Measurements from ENCODE around the gene NOP53. TPM values are rescaled to one million over a fixed set of nuclear protein-coding genes. Genes with fewer than 3 reads are reported as not detected.
"Not testable (repeated sequence)": the region's sequence is repeated elsewhere in the genome, so short reads cannot be mapped to it uniquely, and the experiment has no call there.

The NOP53 gene
- total RNA-seq, 2 experiments from 2014 or later, result 225 to 227 TPM

GRCh38 chr19:47797996-47798903 lies 52.9 kb downstream of the NOP53 start:
- H3K36me3 Mint-ChIP-seq, result no peaks in the 10 kb centered on the region
- ATAC-seq (no peak), DNase-seq (no peak)
- no peak overlapping the region for H3K27ac Mint-ChIP-seq
- CTCF ChIA-PET, result no interaction called here
- peaks cover 4% of the 10 kb centered on the region for H3K9me3 Mint-ChIP-seq (ENCODE audit: low read depth)
- H3K4me1 Mint-ChIP-seq, result no peaks in the 10 kb centered on the region
- no peaks in the 10 kb centered on the region for H3K27me3 Mint-ChIP-seq
- no peak overlapping the region for H3K4me3 Mint-ChIP-seq

DNA sequence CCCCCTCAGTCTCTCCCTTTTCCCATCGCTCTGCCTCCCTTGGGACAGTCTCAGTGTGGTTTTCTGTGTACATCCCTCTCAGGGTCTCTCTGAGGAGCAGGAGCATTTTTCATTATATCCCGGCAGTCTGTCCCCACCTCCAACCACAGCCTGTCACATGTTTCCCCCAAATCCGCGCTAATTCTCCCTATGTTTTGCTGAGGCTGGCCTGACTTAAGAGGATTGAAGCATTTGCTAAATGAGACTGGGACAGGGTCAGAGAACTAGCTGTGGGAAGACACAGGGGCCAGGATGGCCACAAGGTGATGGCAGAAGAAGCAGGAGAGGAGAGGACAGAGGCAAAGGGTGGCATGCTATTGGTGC lies 53.5 kb downstream of the NOP53 start:
- CTCF ChIA-PET, result no interaction called here
- Mint-ChIP-seq H3K9me3 (ENCODE audit: low read depth) (peaks cover 4% of the 10 kb centered on the region), H3K4me3 (no peak overlapping the region), H3K4me1 (no peaks in the 10 kb centered on the region), H3K27me3 (no peaks in the 10 kb centered on the region), H3K36me3 (no peaks in the 10 kb centered on the region), H3K27ac (no peak overlapping the region)
- no peak for DNase-seq
- ATAC-seq, result no peak

- peaks cover 4% of the 10 kb centered on the region for H3K9me3 Mint-ChIP-seq (ENCODE audit: low read depth)
- DNase-seq (no peak), ATAC-seq (no peak)
- no peak overlapping the region for H3K4me3 Mint-ChIP-seq
- no peaks in the 10 kb centered on the region for H3K4me1 Mint-ChIP-seq
- no peaks in the 10 kb centered on the region for H3K27me3 Mint-ChIP-seq
- H3K36me3 Mint-ChIP-seq, result no peaks in the 10 kb centered on the region
- CTCF ChIA-PET, result interaction anchor here (1.5 kb wide), 1 partner anchor 12 kb away, joined by 5 read pairs; no protein-coding TSS in a partner anchor
- no peak overlapping the region for H3K27ac Mint-ChIP-seq
These were observed 55.9 kb downstream of the NOP53 start for GRCh38 chr19:47801270-47801669.

GRCh38 chr19:47802521-47803043 lies 57.2 kb downstream of the NOP53 start:
- Mint-ChIP-seq H3K4me3 (no peak overlapping the region), H3K27ac (no peak overlapping the region), H3K9me3 (ENCODE audit: low read depth) (peaks cover 4% of the 10 kb centered on the region), H3K4me1 (no peaks in the 10 kb centered on the region), H3K36me3 (no peaks in the 10 kb centered on the region), H3K27me3 (peaks cover 3% of the 10 kb centered on the region)
- CTCF ChIA-PET, result no interaction called here
- no peak for ATAC-seq
- DNase-seq, result no peak

GRCh38 chr19:47803148-47803547 lies 57.8 kb downstream of the NOP53 start:
- H3K27me3 Mint-ChIP-seq; CTCF ChIA-PET; H3K27ac Mint-ChIP-seq; H3K4me3 Mint-ChIP-seq; DNase-seq; ATAC-seq; H3K4me1 Mint-ChIP-seq; H3K9me3 Mint-ChIP-seq (ENCODE audit: low read depth); H3K36me3 Mint-ChIP-seq: not testable (repeated sequence)

DNA sequence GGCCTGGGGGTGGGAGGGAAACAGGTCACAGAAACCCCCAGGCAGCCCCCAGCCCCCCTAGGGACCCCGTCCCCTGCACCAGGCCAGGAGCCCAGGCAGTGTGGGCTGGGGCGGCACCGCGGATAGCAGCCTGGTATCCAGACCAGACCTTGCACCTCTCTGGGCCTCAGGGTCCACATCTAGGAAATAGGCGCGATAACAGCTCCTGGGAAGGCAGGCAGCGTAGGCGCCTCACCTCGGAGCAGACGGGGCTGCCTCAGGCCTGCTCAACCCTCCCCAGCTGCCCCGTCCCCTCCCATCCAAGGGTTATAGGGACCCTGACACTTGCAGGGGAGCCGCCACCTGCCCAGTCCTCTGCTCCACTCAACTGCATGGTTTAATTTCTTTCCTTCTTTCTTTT lies 58.3 kb downstream of the NOP53 start:
- CTCF ChIA-PET; H3K4me3 Mint-ChIP-seq; H3K27ac Mint-ChIP-seq; H3K36me3 Mint-ChIP-seq; DNase-seq; H3K4me1 Mint-ChIP-seq; ATAC-seq; H3K9me3 Mint-ChIP-seq (ENCODE audit: low read depth); H3K27me3 Mint-ChIP-seq: not testable (repeated sequence)

GRCh38 chr19:47804451-47804850 lies 59.1 kb downstream of the NOP53 start, which contains the start of gene TPRX1:
TSS of gene TPRX1 (minus strand) at chr19:47804551. CDS start at chr19:47804539, 12 bp downstream.
- DNase-seq; H3K27ac Mint-ChIP-seq; H3K36me3 Mint-ChIP-seq; ATAC-seq; H3K27me3 Mint-ChIP-seq; CTCF ChIA-PET; H3K4me3 Mint-ChIP-seq; H3K4me1 Mint-ChIP-seq; H3K9me3 Mint-ChIP-seq (ENCODE audit: low read depth): not testable (repeated sequence)

GRCh38 chr19:47805313-47805712 lies 60.0 kb downstream of the NOP53 start:
- no peaks in the 10 kb centered on the region for H3K4me1 Mint-ChIP-seq
- ATAC-seq (no peak), DNase-seq (no peak)
- CTCF ChIA-PET, result no interaction called here
- H3K27ac Mint-ChIP-seq, result no peak overlapping the region
- peaks cover 4% of the 10 kb centered on the region for H3K9me3 Mint-ChIP-seq (ENCODE audit: low read depth)
- H3K4me3 Mint-ChIP-seq, result no peak overlapping the region
- no peaks in the 10 kb centered on the region for H3K36me3 Mint-ChIP-seq
- H3K27me3 Mint-ChIP-seq, result peaks cover 3% of the 10 kb centered on the region

DNA sequence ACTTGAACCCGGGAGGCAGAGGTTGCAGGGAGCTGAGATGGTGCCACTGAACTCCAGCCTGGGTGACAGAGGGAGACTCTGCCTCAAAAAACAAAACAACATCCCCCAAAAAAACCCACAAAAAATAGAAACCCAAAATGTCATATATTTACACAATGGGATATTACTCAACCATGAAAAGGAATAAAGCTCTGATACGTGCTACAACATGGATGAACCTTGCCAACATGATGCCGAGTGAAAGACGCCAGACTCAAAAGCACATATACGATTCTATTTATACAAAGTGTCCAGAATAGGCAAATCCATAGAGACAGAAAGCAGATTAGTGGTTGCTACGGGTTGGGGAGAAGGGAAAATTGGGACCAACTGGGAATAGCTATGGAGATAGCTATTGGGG lies 61.1 kb downstream of the NOP53 start:
- H3K4me3 Mint-ChIP-seq, result no peak overlapping the region
- peaks cover 3% of the 10 kb centered on the region for H3K27me3 Mint-ChIP-seq
- CTCF ChIA-PET, result no interaction called here
- no peaks in the 10 kb centered on the region for H3K4me1 Mint-ChIP-seq
- ATAC-seq (no peak), DNase-seq (no peak)
- H3K36me3 Mint-ChIP-seq, result no peaks in the 10 kb centered on the region
- no peaks in the 10 kb centered on the region for H3K9me3 Mint-ChIP-seq (ENCODE audit: low read depth)
- no peak overlapping the region for H3K27ac Mint-ChIP-seq

Other genes with a start within 250 kb of the NOP53 start
- gene NAPA, start 230.5 kb upstream of the NOP53 start, total RNA-seq, result 100 to 1,000 TPM; 102 to 124 TPM
- gene ZNF541, start 172.4 kb upstream of the NOP53 start, total RNA-seq, result under 1 TPM; 0.32 to 0.40 TPM
- gene BICRA, start 136.4 kb upstream of the NOP53 start, total RNA-seq, result 10 to 100 TPM; 16.6 to 20.7 TPM
- under 1 TPM in 1 of 2 experiments, not detected in 1; 0.07 TPM for gene EHD2, start 32.1 kb upstream of the NOP53 start, total RNA-seq
- 100 to 1,000 TPM in 1 of 2 experiments, 10 to 100 TPM in 1; 94.2 to 133 TPM for gene SELENOW, start 33.2 kb downstream of the NOP53 start, total RNA-seq
- gene TPRX1, start 59.0 kb downstream of the NOP53 start, total RNA-seq, result not detected
- gene CRX, start 76.4 kb downstream of the NOP53 start, total RNA-seq, result not detected
- not detected for gene TPRX2, start 113.7 kb downstream of the NOP53 start, total RNA-seq
- not detected for gene SULT2A1, start 140.8 kb downstream of the NOP53 start, total RNA-seq
- gene BSPH1, start 246.6 kb downstream of the NOP53 start, total RNA-seq, result not detected
- gene ELSPBP1, start 249.1 kb downstream of the NOP53 start, total RNA-seq, result not detected